CD8-positive, alpha-beta memory T cell (primary cell): Measurements from ENCODE around the gene DYNC1H1. TPM values are rescaled to one million over a fixed set of nuclear protein-coding genes. Genes with fewer than 3 reads are reported as not detected.

Experiments used
- CTCF ChIA-PET: fragments of 350-600 bp; sonication (Branson Sonifier 250); formaldehyde crosslinking; loops from one replicate; lab custom pipeline; 2021; ENCODE audit warnings: antibody characterized with exemption; lab: Charles Lee
- POLR2A ChIA-PET: fragments of 350-600 bp; sonication (Branson Sonifier 250); formaldehyde crosslinking; loops from one replicate; lab custom pipeline; 2021; ENCODE audit warnings: antibody characterized with exemption; lab: Charles Lee
- DNase-seq, 5 donors: peaks; one replicate each; pipeline versions ENCODE4 v3.0.0 to v3.0.0-alpha.2; 2020 to 2022; ENCODE audit warnings: mixed read lengths in 1 of 5
- H3K27ac ChIP-seq: one replicate; pipeline ENCODE4 v1.7.0; 2013; ENCODE audit warnings: low read depth, mild to moderate bottlenecking, low read length, moderate library complexity
- H3K27me3 ChIP-seq: 2 replicates; pipeline ENCODE4 v1.7.0; 2013; ENCODE audit warnings: low read length, mild to moderate bottlenecking; ENCODE audit not compliant: insufficient read depth, poor library complexity, severe bottlenecking
- H3K36me3 ChIP-seq: 2 replicates; pipeline ENCODE4 v1.7.0; 2013; ENCODE audit warnings: mild to moderate bottlenecking, low read length, moderate library complexity; ENCODE audit not compliant: insufficient read depth
- H3K4me1 ChIP-seq: 2 replicates; pipeline ENCODE4 v1.7.0; 2013; ENCODE audit warnings: mild to moderate bottlenecking, low read length, moderate library complexity; ENCODE audit not compliant: insufficient read depth
- H3K4me3 ChIP-seq: 2 replicates; pipeline ENCODE4 v1.7.0; 2013; ENCODE audit warnings: mild to moderate bottlenecking, low read length
- H3K9me3 ChIP-seq: 2 replicates; pipeline ENCODE4 v1.7.0; 2013; ENCODE audit warnings: mild to moderate bottlenecking, low read length
- H3K27ac Mint-ChIP-seq, 8 donors: one replicate each; pipeline ENCODE4 v1.8.0; 2020 to 2021; ENCODE audit warnings: mixed read lengths in 8 of 8, mild to moderate bottlenecking in 6 of 8, inconsistent platforms in 3 of 8, moderate library complexity in 3 of 8
- H3K27me3 Mint-ChIP-seq, 2 donors: one replicate each; pipeline ENCODE4 v1.8.0; 2020 to 2021; ENCODE audit warnings: mixed read lengths in 2 of 2, mild to moderate bottlenecking in 1 of 2, moderate library complexity in 1 of 2
- H3K36me3 Mint-ChIP-seq, 3 donors: one replicate each; pipeline ENCODE4 v1.8.0; 2020 to 2021; ENCODE audit warnings: mixed read lengths in 3 of 3, inconsistent platforms in 1 of 3, mild to moderate bottlenecking in 1 of 3
- H3K4me1 Mint-ChIP-seq, 3 donors: one replicate each; pipeline ENCODE4 v1.8.0; 2020 to 2021; ENCODE audit warnings: mixed read lengths in 3 of 3, inconsistent platforms in 1 of 3, mild to moderate bottlenecking in 1 of 3
- H3K4me3 Mint-ChIP-seq, 7 donors: one replicate each; pipeline ENCODE4 v1.8.0; 2020 to 2021; ENCODE audit warnings: mixed read lengths in 7 of 7, mild to moderate bottlenecking in 6 of 7, moderate library complexity in 4 of 7, inconsistent platforms in 2 of 7
- H3K9me3 Mint-ChIP-seq, 5 donors: one replicate each; pipeline ENCODE4 v1.8.0; 2020 to 2022; ENCODE audit warnings: mixed read lengths in 5 of 5, mild to moderate bottlenecking in 3 of 5, moderate library complexity in 2 of 5, inconsistent platforms in 1 of 5
- polyA plus RNA-seq: library from polyadenylated mRNA; unstranded; fragments of 300-500 nt; fragmentation: Illumina TruSeq; gene quantifications from one replicate; pipeline ENCODE4 v1.2.3, GENCODE V29; 2021
- total RNA-seq, 2 experiments: library from RNA; stranded (reverse); gene quantifications; one replicate each; pipeline ENCODE4 v1.2.3, GENCODE V29; 2021

Gene DYNC1H1
- total and polyA plus RNA-seq, 3 experiments from 2014 or later, result 59.7 to 249 (median 241) TPM

DNA sequence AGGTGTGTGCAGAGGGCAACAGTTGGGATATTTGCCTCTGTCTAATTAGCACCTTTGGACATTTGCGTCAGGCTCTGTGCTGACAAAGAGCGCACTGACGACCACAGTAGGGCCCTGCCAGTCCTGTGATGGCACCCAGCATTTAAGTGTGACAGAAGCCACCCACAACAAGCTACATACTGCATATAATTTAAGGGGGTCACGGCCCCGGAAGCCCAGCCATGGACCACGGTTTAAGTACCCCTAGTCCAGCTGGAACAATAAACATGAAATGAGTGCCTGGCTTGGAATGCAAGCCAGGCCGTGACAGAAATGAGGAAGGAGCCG is 16.8 kb upstream of the DYNC1H1 start:
- peak overlapping the region; percentile 98 to 100 (median 100) for H3K27ac Mint-ChIP-seq
- H3K36me3 Mint-ChIP-seq, result peaks cover 0 to 9% (median 0%) of the 10 kb centered on the region in 3 donors
- H3K9me3 Mint-ChIP-seq, result peaks cover 0 to 1% (median 0%) of the 10 kb centered on the region in 5 donors
- H3K4me3 Mint-ChIP-seq, result peak overlapping the region; percentile 88 to 98 (median 96)
- ChIA-PET CTCF (interaction anchor here (0.6 to 1.4 kb wide), 3 partner anchors 17 to 369 kb away, joined by 3 to 4 read pairs (median 3); partner anchors contain the start of gene DYNC1H1), POLR2A (interaction anchor here (0.8 to 1.3 kb wide), 3 partner anchors 23 to 241 kb away, joined by 3 to 4 read pairs (median 3); no protein-coding TSS in a partner anchor)
- H3K27me3 Mint-ChIP-seq, result peaks cover 11 to 32% of the 10 kb centered on the region in 2 donors
- no peaks in the 10 kb centered on the region for H3K36me3 ChIP-seq
- peak in 1 of 5 donors; percentile 10 for DNase-seq
- peak overlapping the region; percentile 83 for H3K4me3 ChIP-seq
- H3K27ac ChIP-seq, result peak overlapping the region; percentile 94
- no peaks in the 10 kb centered on the region for H3K9me3 ChIP-seq
- no peaks in the 10 kb centered on the region for H3K27me3 ChIP-seq
- H3K4me1 ChIP-seq, result peaks cover 13% of the 10 kb centered on the region
- H3K4me1 Mint-ChIP-seq, result peaks cover 22 to 26% (median 25%) of the 10 kb centered on the region in 3 donors

DNA sequence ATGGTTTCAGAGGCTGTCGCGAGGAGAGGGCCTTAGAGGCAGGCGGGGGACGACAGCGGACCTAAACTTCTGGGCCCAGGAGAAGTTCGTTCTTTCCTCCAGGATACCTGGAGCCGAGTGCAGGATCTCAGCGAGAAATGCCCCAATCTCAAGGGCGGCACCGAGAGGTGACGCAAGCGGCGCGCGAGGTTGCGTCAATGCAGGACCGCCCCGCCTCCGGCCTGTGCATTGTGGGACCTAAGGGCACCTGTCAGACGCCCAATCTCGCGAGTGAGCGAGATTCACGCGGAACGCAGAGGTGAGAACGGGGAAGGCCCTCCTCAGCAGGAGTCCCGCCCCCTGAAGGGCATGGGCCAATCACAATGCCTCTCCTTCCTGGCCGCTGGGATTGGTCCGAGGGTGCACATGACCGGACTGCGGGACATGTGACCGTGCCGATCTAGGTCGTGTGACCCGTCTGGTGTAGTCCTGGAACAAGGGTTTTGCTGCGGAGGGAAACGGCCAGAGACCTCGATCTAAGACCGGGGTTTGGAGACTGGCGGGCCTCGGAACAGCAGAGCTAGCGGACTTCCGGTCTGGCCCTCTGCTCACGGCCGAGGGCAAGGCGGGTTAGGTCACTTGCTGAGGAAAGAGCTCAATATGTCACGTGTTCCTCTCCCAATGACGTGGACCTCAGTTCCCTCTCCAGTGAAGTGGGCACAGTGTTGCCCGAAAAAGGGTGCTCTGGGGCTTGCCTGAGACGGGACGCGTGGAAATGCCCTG is 16.3 kb upstream of the DYNC1H1 start:
- POLR2A ChIA-PET, result interaction anchor here (0.5 to 1.4 kb wide), 12 partner anchors 15 to 369 kb away, joined by 3 to 5 read pairs (median 3); no protein-coding TSS in a partner anchor
- H3K4me1 Mint-ChIP-seq, result peaks cover 22 to 26% (median 25%) of the 10 kb centered on the region in 3 donors
- no peaks in the 10 kb centered on the region for H3K27me3 ChIP-seq
- H3K27ac Mint-ChIP-seq, result peak overlapping the region; percentile 98 to 100 (median 100)
- no peaks in the 10 kb centered on the region for H3K9me3 ChIP-seq
- peaks cover 0 to 9% (median 0%) of the 10 kb centered on the region in 3 donors for H3K36me3 Mint-ChIP-seq
- H3K27me3 Mint-ChIP-seq, result peaks cover 7 to 29% of the 10 kb centered on the region in 2 donors
- peak overlapping the region; percentile 88 to 98 (median 96) for H3K4me3 Mint-ChIP-seq
- peak; percentile 99 to 100 (median 100) for DNase-seq
- H3K9me3 Mint-ChIP-seq, result peaks cover 0 to 1% (median 0%) of the 10 kb centered on the region in 5 donors
- peaks cover 13% of the 10 kb centered on the region for H3K4me1 ChIP-seq
- H3K27ac ChIP-seq, result peak overlapping the region; percentile 94
- H3K4me3 ChIP-seq, result peak overlapping the region; percentile 96
- H3K36me3 ChIP-seq, result no peaks in the 10 kb centered on the region
- CTCF ChIA-PET, result interaction anchor here (0.6 to 1.4 kb wide), 4 partner anchors 14 to 369 kb away, joined by 3 to 4 read pairs (median 3); partner anchors contain the start of gene DYNC1H1

DNA sequence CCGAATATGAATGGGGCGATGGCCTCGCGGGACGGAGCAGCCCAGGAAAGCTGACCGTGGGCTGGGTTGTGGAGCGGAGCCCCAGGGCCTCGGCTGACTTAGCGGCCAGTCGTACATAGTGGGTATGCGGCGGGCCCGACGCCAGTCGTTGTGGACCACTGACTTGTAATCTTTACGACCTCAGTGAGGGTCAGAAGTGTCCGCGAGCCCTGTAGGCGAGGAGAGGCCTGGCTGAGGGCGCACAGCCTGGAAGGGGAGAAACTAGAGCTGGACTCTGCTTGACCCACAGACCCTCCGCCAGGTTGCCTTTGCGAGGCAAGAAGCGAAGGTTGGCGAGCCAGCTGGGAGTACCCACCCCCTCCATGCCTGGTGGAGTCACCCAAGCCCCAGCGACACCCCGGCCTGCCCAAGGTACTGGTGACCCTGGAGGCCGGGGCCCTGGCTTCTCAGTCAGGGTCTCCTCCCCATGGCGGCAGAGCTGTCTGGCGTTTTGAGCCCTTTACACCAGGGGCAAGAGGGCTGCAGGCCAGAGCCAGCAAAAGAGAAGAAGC is 15.6 kb upstream of the DYNC1H1 start:
- no peak for DNase-seq
- ChIA-PET CTCF (interaction anchor here (1.1 to 1.4 kb wide), 2 partner anchors 13 to 16 kb away, joined by 3 to 4 read pairs; partner anchors contain the start of gene DYNC1H1), POLR2A (interaction anchor here (0.5 to 1.4 kb wide), 9 partner anchors 15 to 368 kb away, joined by 3 to 5 read pairs (median 3); no protein-coding TSS in a partner anchor)
- peak overlapping the region; percentile 88 to 98 (median 96) for H3K4me3 Mint-ChIP-seq
- H3K36me3 ChIP-seq, result no peaks in the 10 kb centered on the region
- no peaks in the 10 kb centered on the region for H3K27me3 ChIP-seq
- H3K27ac ChIP-seq, result peak overlapping the region; percentile 94
- peaks cover 0 to 1% (median 0%) of the 10 kb centered on the region in 5 donors for H3K9me3 Mint-ChIP-seq
- H3K36me3 Mint-ChIP-seq, result peaks cover 0 to 9% (median 0%) of the 10 kb centered on the region in 3 donors
- H3K4me1 Mint-ChIP-seq, result peaks cover 22 to 26% (median 25%) of the 10 kb centered on the region in 3 donors
- peak overlapping the region; percentile 98 to 100 (median 100) for H3K27ac Mint-ChIP-seq
- no peaks in the 10 kb centered on the region for H3K9me3 ChIP-seq
- peak overlapping the region; percentile 96 for H3K4me3 ChIP-seq
- H3K4me1 ChIP-seq, result peaks cover 13% of the 10 kb centered on the region
- H3K27me3 Mint-ChIP-seq, result peaks cover 7 to 24% of the 10 kb centered on the region in 2 donors

DNA sequence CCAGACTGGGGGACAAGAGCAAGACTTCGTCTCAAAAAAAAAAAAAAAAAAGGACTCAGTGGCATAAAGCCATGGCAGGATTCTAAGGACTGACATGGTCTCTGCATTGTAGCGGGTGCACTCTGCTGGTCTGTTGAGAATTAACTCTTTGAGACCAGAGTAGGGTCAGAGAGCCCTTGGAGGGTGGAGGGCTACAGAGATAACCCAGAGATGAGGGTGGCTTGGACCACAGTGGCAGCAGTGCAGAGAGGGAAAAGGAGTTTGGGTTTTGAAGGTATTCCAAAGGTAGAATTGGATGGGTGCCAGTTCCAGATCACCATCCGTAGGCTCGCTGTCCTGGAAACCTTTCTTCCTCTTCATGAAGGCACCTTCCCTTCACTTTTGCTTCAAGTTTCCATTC is 14.3 kb upstream of the DYNC1H1 start:
- ChIA-PET CTCF (no interaction called here), POLR2A (no interaction called here)
- Histone ChIP-seq H3K9me3 (no peaks in the 10 kb centered on the region), H3K4me3 (no peak overlapping the region), H3K27ac (no peak overlapping the region), H3K4me1 (peaks cover 13% of the 10 kb centered on the region), H3K27me3 (no peaks in the 10 kb centered on the region), H3K36me3 (no peaks in the 10 kb centered on the region)
- H3K27me3 Mint-ChIP-seq, result peaks cover 7 to 14% of the 10 kb centered on the region in 2 donors
- peak overlapping the region in 2 of 7 donors; percentile 22 to 66 for H3K4me3 Mint-ChIP-seq
- peaks cover 0 to 1% (median 0%) of the 10 kb centered on the region in 5 donors for H3K9me3 Mint-ChIP-seq
- H3K27ac Mint-ChIP-seq, result peak overlapping the region in 1 of 8 donors; percentile 23
- peaks cover 22 to 26% (median 25%) of the 10 kb centered on the region in 3 donors for H3K4me1 Mint-ChIP-seq
- peaks cover 0 to 9% (median 0%) of the 10 kb centered on the region in 3 donors for H3K36me3 Mint-ChIP-seq
- DNase-seq, result no peak

DNA sequence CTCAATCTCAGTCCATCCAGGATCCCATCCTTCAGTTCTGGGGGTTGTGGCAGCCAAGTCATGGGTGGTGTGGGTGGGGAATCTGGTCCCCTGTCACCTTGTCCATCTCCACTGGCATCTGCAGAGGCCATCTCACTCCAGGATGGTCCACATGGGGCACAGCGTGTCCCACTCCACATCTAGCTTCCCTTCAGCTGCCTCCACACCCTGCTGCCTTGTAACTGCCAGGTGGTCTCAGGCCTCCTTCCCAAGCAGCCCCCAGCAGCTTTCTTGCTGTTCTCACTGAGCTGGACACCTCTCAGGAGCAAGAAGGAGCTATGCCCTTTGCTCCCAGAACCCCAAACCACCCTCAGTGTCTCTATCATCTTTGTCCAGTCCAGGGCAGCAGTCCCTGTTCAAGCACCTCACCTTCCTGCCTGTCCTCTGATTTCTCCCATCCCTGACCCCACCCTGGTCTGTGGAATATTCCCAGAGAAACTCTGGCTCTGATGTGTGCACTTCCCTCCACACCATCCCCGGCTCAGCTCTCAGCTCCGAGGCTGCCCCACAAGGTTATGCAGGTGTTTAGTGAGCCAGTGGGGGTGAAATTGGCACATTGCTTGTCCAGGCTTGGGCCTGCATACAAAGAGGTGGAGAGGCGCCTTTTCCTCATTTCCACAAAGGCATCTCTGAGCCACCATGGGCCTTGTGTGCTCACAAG is 13.7 kb upstream of the DYNC1H1 start:
- Histone ChIP-seq H3K4me1 (peaks cover 13% of the 10 kb centered on the region), H3K4me3 (no peak overlapping the region), H3K9me3 (no peaks in the 10 kb centered on the region), H3K27me3 (no peaks in the 10 kb centered on the region), H3K36me3 (no peaks in the 10 kb centered on the region), H3K27ac (no peak overlapping the region)
- no peak for DNase-seq
- peaks cover 7 to 10% of the 10 kb centered on the region in 2 donors for H3K27me3 Mint-ChIP-seq
- CTCF ChIA-PET, result no interaction called here
- peak overlapping the region in 6 of 7 donors; percentile 10 to 66 (median 21) for H3K4me3 Mint-ChIP-seq
- POLR2A ChIA-PET, result no interaction called here
- peaks cover 22 to 26% (median 25%) of the 10 kb centered on the region in 3 donors for H3K4me1 Mint-ChIP-seq
- H3K36me3 Mint-ChIP-seq, result peaks cover 0 to 9% (median 0%) of the 10 kb centered on the region in 3 donors
- peak overlapping the region in 5 of 8 donors; percentile 5 to 96 (median 42) for H3K27ac Mint-ChIP-seq
- H3K9me3 Mint-ChIP-seq, result peaks cover 0 to 1% (median 0%) of the 10 kb centered on the region in 5 donors

DNA sequence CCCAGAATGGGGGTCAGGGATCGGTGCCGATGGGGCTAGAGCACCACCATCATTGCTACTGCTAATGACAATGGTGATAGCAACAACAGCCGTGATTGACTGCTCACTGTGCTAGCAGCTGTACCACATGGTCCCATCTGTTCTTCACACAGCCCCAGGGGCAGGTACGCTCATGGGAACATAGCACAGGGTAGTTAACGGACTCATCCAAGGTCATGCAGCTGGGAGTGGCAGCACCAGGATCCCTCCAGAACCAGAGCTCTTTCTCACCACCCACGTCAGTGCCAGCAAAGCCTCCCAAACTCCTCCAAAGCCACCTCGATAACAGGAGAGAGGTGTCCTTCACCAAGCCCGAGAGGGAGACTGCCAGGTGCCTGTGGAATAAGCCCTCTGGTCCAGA is 11.2 kb upstream of the DYNC1H1 start:
- Histone ChIP-seq H3K4me3 (no peak overlapping the region), H3K36me3 (no peaks in the 10 kb centered on the region), H3K4me1 (peaks cover 10% of the 10 kb centered on the region), H3K9me3 (no peaks in the 10 kb centered on the region), H3K27me3 (no peaks in the 10 kb centered on the region), H3K27ac (no peak overlapping the region)
- POLR2A ChIA-PET, result no interaction called here
- Mint-ChIP-seq H3K4me1 (peaks cover 12 to 14% (median 14%) of the 10 kb centered on the region in 3 donors), H3K27ac (no peak overlapping the region), H3K36me3 (peaks cover 0 to 4% (median 0%) of the 10 kb centered on the region in 3 donors), H3K27me3 (no peaks in the 10 kb centered on the region), H3K4me3 (no peak overlapping the region), H3K9me3 (no peaks in the 10 kb centered on the region)
- no peak for DNase-seq
- CTCF ChIA-PET, result no interaction called here

DNA sequence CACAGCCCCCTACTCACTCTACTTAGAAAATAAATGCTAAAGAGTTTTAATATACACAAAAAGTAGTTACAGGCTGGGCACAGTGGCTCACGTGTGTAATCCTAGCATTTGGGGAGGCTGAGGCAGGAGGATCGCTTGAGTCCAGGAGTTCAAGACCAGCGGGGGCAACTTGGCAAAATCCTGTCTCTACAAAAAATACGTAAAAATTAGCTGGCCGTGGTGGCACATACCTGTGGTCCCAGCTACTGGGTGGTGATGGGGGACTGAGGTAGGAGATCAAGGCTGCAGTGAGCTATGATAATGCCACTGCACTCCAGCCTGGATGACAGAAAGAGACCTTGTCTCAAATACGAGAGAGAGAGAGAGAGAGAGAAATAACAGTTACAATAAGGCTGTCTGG is 9.9 kb upstream of the DYNC1H1 start:
- Mint-ChIP-seq H3K4me3 (no peak overlapping the region), H3K36me3 (no peaks in the 10 kb centered on the region), H3K4me1 (peaks cover under 1% of the 10 kb centered on the region in 3 donors), H3K9me3 (no peaks in the 10 kb centered on the region), H3K27me3 (no peaks in the 10 kb centered on the region), H3K27ac (no peak overlapping the region)
- Histone ChIP-seq H3K9me3 (no peaks in the 10 kb centered on the region), H3K27me3 (no peaks in the 10 kb centered on the region), H3K27ac (no peak overlapping the region), H3K36me3 (no peaks in the 10 kb centered on the region), H3K4me1 (no peaks in the 10 kb centered on the region), H3K4me3 (no peak overlapping the region)
- DNase-seq, result no peak
- ChIA-PET CTCF (interaction anchor here (1.6 kb wide), 1 partner anchor 15 kb away, joined by 3 read pairs; no protein-coding TSS in a partner anchor), POLR2A (no interaction called here)
